Measurements from ENCODE around the gene CYS1. TPM values are rescaled to one million over a fixed set of nuclear protein-coding genes. Genes with fewer than 3 reads are reported as not detected.
A peak's percentile ranks its signal among the peaks of the same experiment; 100 is the strongest.

Gene CYS1
- total and polyA plus RNA-seq, 2 of the 8 experiments (the other 6 are each of a cell fraction or from before 2014, with no cell fraction given): 0.09 to 0.13 TPM

- no peak for FAIRE-seq
- Histone ChIP-seq H2BK20ac (ENCODE audit: low read length) (no peak overlapping the region), H3K79me2 (ENCODE audit: control insufficient read depth in 1 of 2, insufficient read depth in 2 of 2, low read length in 2 of 2) (no peaks in the 10 kb centered on the region), H2BK15ac (ENCODE audit: low read length) (no peak overlapping the region), H2AK5ac (ENCODE audit: low read depth, low read length) (no peak overlapping the region), H2BK5ac (ENCODE audit: low read depth, low read length) (no peak overlapping the region), H4K8ac (ENCODE audit: extremely low read depth, insufficient read depth, low read length) (no peak overlapping the region), H3K56ac (replicated peaks; ENCODE audit: insufficient read length, low read depth, low read length) (no peak overlapping the region), H4K20me1 (replicated peaks in 1 of 2; ENCODE audit: control insufficient read depth in 1 of 2, insufficient read depth in 2 of 2, low read length in 2 of 2) (no peaks in the 10 kb centered on the region), H3K9ac (replicated peaks in 1 of 4; ENCODE audit: extremely low read depth in 1 of 4, low read depth in 3 of 4, low read length in 3 of 4) (no peak overlapping the region), H3K79me1 (ENCODE audit: low read depth, low read length) (no peaks in the 10 kb centered on the region), H4K5ac (ENCODE audit: insufficient read length, low read depth, low read length) (no peak overlapping the region), H2AFZ (ENCODE audit: low read length) (no peak overlapping the region), H3K27me3 (replicated peaks in 1 of 4; ENCODE audit: control insufficient read depth in 3 of 4, extremely low read depth in 1 of 4, insufficient read depth in 3 of 4, low read length in 3 of 4) (no peaks in the 10 kb centered on the region), H3K23me2 (ENCODE audit: low read depth, low read length) (0 out of 2 replicates have a peak, but pooled peaks cover 3% of the 10 kb centered on the region), H2BK12ac (ENCODE audit: low read depth, low read length) (no peak overlapping the region), H3K23ac (ENCODE audit: insufficient read length) (no peak overlapping the region), H2BK120ac (replicated peaks; ENCODE audit: low read depth, low read length) (no peak overlapping the region), H3K4me1 (replicated peaks in 1 of 4; ENCODE audit: control insufficient read depth in 3 of 4, insufficient read depth in 4 of 4, low read length in 3 of 4) (no peaks in the 10 kb centered on the region), H3K4me2 (ENCODE audit: insufficient read depth in 1 of 2, low read depth in 2 of 2, low read length in 2 of 2) (no peak overlapping the region), H3K27ac (ENCODE audit: low read depth, low read length) (no peak overlapping the region), H3K9me3 (ENCODE audit: insufficient read depth in 2 of 2, low read depth in 1 of 2, low read length in 1 of 2) (no peaks in the 10 kb centered on the region; a peak in 1 of 4 replicates), H3K4ac (replicated peaks; ENCODE audit: insufficient read length, low read depth, low read length) (no peak overlapping the region), H3K14ac (ENCODE audit: insufficient read length) (no peak overlapping the region), H3K18ac (ENCODE audit: extremely low read depth, low read length) (no peak overlapping the region), H4K91ac (replicated peaks; ENCODE audit: insufficient read length, low read length) (peak overlapping the region; percentile 25), H3K4me3 (ENCODE audit: extremely low read depth in 1 of 4, insufficient read depth in 2 of 4, low read depth in 3 of 4, low read length in 4 of 4) (no peak overlapping the region), H3K36me3 (ENCODE audit: control insufficient read depth in 2 of 4, insufficient read depth in 4 of 4, low read length in 3 of 4) (no peaks in the 10 kb centered on the region)
- CTCF ChIA-PET (ENCODE audit: partially characterized antibody): interaction anchor here (0.9 to 3.5 kb wide), 9 partner anchors 11 to 416 kb away, joined by 3 to 33 read pairs (median 7); no protein-coding TSS in a partner anchor
- DNase-seq (ENCODE audit: low read depth in 1 of 2, low spot score in 2 of 2): no peak
- POLR2A ChIA-PET (ENCODE audit: partially characterized antibody): interaction anchor here (0.9 to 1.2 kb wide), 4 partner anchors 18 to 225 kb away, joined by 3 to 7 read pairs (median 3); no protein-coding TSS in a partner anchor
- WGBS, 2 experiments (ENCODE audit: extremely low coverage in 1 of 2, insufficient coverage in 1 of 2, insufficient read length in 1 of 2, insufficient replicate concordance in 2 of 2, low coverage in 1 of 2, low lambda C conversion rate in 2 of 2, missing lambda C conversion rate in 1 of 2): 77% methylated on average over 8 of the region's 8 CpGs; no CpG with 5 or more reads in 1 of the 2 experiments
- TF ChIP-seq BCL11A (IDR thresholded peaks at IDR 0.05; ENCODE audit: low read depth in 2 of 2, low read length in 2 of 2) (no peak), ATF3 (IDR thresholded peaks at IDR 0.05; ENCODE audit: insufficient read depth, low read depth, low read length) (no peak), RXRA (IDR thresholded peaks at IDR 0.05; ENCODE audit: insufficient read depth, low read depth, low read length) (no peak), POLR2AphosphoS5 (IDR thresholded peaks at IDR 0.05; ENCODE audit: low read depth, low read length) (no peak), CREB1 (IDR thresholded peaks at IDR 0.05) (no peak), SP2 (IDR thresholded peaks at IDR 0.05; ENCODE audit: low read length) (no peak), CBX5 (IDR thresholded peaks at IDR 0.05; ENCODE audit: low read depth, low read length) (no peak), ASH2L (IDR thresholded peaks at IDR 0.05; ENCODE audit: low read length) (no peak), SP4 (IDR thresholded peaks at IDR 0.05; ENCODE audit: low read length) (no peak), CBX8 (IDR thresholded peaks at IDR 0.05; ENCODE audit: borderline replicate concordance, low read depth, low read length) (no peak), SIN3A (conservative IDR thresholded peaks at IDR 0.05 in 1 of 2, IDR thresholded peaks at IDR 0.05 in 1 of 2; ENCODE audit: low read depth in 1 of 2, low read length in 2 of 2) (no peak), KDM5A (IDR thresholded peaks at IDR 0.05; ENCODE audit: low read length) (no peak), NRF1 (IDR thresholded peaks at IDR 0.05; ENCODE audit: low read depth, low read length) (no peak), KDM4A (IDR thresholded peaks at IDR 0.05; ENCODE audit: low read depth, low read length, severe bottlenecking) (no peak), SIX5 (IDR thresholded peaks at IDR 0.05; ENCODE audit: low read depth, low read length) (no peak)
These were observed 61.0 kb downstream of the CYS1 start for GRCh38 chr2:10019174-10019573.

All from H1 (cell line).